Kidney (tissue), 14 donors: ENCODE data around the gene ZSWIM4. TPM values are rescaled to one million over a fixed set of nuclear protein-coding genes. Genes with fewer than 3 reads are reported as not detected.
A peak's percentile ranks its signal among the peaks of the same experiment; 100 is the strongest.

ENCODE experiments used
- DNase-seq, 5 donors: peaks; one replicate each; pipeline ENCODE4 v3.0.0-alpha.2; 2013 to 2020
- FAIRE-seq: peaks from 2 replicates; lab custom pipeline; 2012; peaks lifted over from hg19 to GRCh38; lab: Jason Lieb, UNC
- H3K27ac ChIP-seq, 2 donors: one replicate each; pipeline ENCODE4 v1.7.0; 2013; ENCODE audit warnings: low read depth in 2 of 2, low read length in 2 of 2, inconsistent platforms in 1 of 2
- H3K27me3 ChIP-seq: one replicate; pipeline ENCODE4 v1.7.1; 2013; ENCODE audit warnings: low read length, inconsistent platforms; ENCODE audit not compliant: control insufficient read depth, insufficient read depth
- H3K36me3 ChIP-seq, 3 donors: one replicate each; pipeline versions ENCODE4 v1.7.0 to v1.7.1; 2013; ENCODE audit warnings: low read length in 3 of 3, control low read depth in 1 of 3, inconsistent platforms in 1 of 3; ENCODE audit not compliant: insufficient read depth in 3 of 3, control insufficient read depth in 2 of 3
- H3K4me1 ChIP-seq, 3 donors: one replicate each; pipeline versions ENCODE4 v1.7.0 to v1.7.1; 2013; ENCODE audit warnings: low read length in 3 of 3, inconsistent platforms in 1 of 3, low read depth in 1 of 3; ENCODE audit not compliant: control insufficient read depth in 2 of 3, insufficient read depth in 2 of 3
- H3K4me3 ChIP-seq, 3 donors: one replicate each; pipeline versions ENCODE4 v1.7.0 to v1.8.1; 2013; ENCODE audit warnings: low read length in 3 of 3, control low read depth in 1 of 3, inconsistent platforms in 1 of 3
- H3K9ac ChIP-seq, 3 donors: one replicate each; pipeline versions ENCODE4 v1.7.0 to v1.7.1; 2013; ENCODE audit warnings: low read length in 3 of 3, control low read depth in 1 of 3, inconsistent platforms in 1 of 3
- H3K9me3 ChIP-seq, 3 donors: one replicate each; pipeline versions ENCODE4 v1.7.0 to v1.7.1; 2013; ENCODE audit warnings: low read length in 3 of 3, control low read depth in 1 of 3, inconsistent platforms in 1 of 3; ENCODE audit not compliant: control insufficient read depth in 2 of 3, insufficient read depth in 1 of 3
- CTCF ChIP-seq: IDR thresholded peaks from 3 replicates; pipeline ENCODE4 v1.5.1; 2012; ENCODE audit warnings: mild to moderate bottlenecking, moderate library complexity, borderline replicate concordance; ENCODE audit not compliant: insufficient read depth; ENCODE audit errors: extremely low read depth
- intact Hi-C: fragments of 100-400 bp; cut with DNase I; formaldehyde crosslinking; loops from one replicate; pipeline ENCODE4 v1.11.1; 2022
- polyA plus RNA-seq: library from polyadenylated mRNA; stranded (reverse); fragments of 350-450 nt; fragmentation: Illumina TruSeq; extraction: RNeasy Lipid Tissue Mini Kit (QIAGEN cat#74804); gene quantifications from one replicate; pipeline ENCODE4 v1.2.3, GENCODE V29; 2014; ENCODE audit warnings: low read depth, low replicate concordance; ENCODE audit not compliant: insufficient read depth
- total RNA-seq: library from RNA; stranded (reverse); fragmentation: NEBNext Ultra II Directional; extraction: Animal tissue kit (Norgen Biotek cat#: 25700); gene quantifications from one replicate; pipeline ENCODE4 v1.2.1, GENCODE V29; 2021
- donor health status: control.
- donor health status: control.
- donor health status: control.
- donor health status: control.
- donor health status: control.
- donor health status: DM: yes; HTN: yes; CAD: no.
- donor health status: Normal renal cell carcinoma (clear cell type).

The ZSWIM4 gene
- total and polyA plus RNA-seq, 2 donors from 2014 or later, result 1.4 to 13.7 TPM

DNA sequence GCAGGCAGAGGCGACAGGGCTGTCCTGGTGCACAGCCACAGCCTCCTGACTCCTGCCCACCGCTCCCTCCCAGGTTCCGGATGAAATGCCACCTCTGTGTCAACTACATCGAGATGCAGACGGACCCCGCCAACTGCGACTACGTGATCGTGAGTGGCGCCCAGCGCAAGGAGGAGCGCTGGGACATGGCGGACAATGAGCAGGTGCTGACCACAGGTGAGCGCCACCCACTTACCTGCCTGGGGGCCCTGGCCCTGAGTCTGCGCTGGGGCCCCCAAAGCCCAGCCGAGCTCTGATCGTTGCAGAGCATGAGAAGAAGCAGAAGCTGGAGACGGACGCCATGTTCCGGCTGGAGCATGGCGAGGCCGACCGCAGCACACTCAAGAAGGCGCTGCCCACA, 36.4 kb upstream of the ZSWIM4 start:
- Histone ChIP-seq H3K4me1 (peaks cover 0 to under 1% (median 0%) of the 10 kb centered on the region in 3 donors), H3K4me3 (no peak overlapping the region), H3K27me3 (no peaks in the 10 kb centered on the region), H3K9me3 (no peaks in the 10 kb centered on the region), H3K27ac (no peak overlapping the region), H3K9ac (no peak overlapping the region), H3K36me3 (peaks cover 8 to 45% (median 29%) of the 10 kb centered on the region in 3 donors)
- FAIRE-seq, result no peak
- intact Hi-C loops, result no loop called here
- no peak for DNase-seq
- no peak for TF ChIP-seq CTCF

DNA sequence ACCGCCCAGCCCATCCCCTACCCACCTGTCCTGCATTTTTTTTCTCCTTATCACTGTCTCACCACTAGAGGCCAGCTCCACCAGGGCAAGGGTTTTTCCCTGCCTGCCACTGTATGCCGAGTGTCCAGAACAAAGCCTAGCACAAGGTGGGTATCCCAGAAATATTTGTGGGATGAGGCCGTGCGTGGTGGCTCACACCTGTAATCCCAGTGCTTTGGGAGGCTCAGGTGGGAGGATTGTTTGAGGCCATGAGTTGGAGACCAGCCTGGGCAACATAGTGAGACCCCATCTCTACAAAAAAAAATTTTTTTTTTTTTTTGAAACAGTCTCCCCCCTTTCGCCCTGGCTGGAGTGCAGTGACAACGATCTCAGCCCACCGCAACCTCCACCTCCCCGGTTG, 33.8 kb upstream of the ZSWIM4 start:
- intact Hi-C loops, result no loop called here
- DNase-seq, result peak in 1 of 5 donors; percentile 24
- H3K36me3 ChIP-seq, result peaks cover 2 to 25% (median 17%) of the 10 kb centered on the region in 3 donors
- TF ChIP-seq CTCF, result no peak
- peaks cover 0 to 9% (median 8%) of the 10 kb centered on the region in 3 donors for H3K4me1 ChIP-seq
- H3K9me3 ChIP-seq, result no peaks in the 10 kb centered on the region
- no peaks in the 10 kb centered on the region for H3K27me3 ChIP-seq
- FAIRE-seq, result no peak
- H3K27ac ChIP-seq, result no peak overlapping the region
- no peak overlapping the region for H3K4me3 ChIP-seq
- H3K9ac ChIP-seq, result no peak overlapping the region

DNA sequence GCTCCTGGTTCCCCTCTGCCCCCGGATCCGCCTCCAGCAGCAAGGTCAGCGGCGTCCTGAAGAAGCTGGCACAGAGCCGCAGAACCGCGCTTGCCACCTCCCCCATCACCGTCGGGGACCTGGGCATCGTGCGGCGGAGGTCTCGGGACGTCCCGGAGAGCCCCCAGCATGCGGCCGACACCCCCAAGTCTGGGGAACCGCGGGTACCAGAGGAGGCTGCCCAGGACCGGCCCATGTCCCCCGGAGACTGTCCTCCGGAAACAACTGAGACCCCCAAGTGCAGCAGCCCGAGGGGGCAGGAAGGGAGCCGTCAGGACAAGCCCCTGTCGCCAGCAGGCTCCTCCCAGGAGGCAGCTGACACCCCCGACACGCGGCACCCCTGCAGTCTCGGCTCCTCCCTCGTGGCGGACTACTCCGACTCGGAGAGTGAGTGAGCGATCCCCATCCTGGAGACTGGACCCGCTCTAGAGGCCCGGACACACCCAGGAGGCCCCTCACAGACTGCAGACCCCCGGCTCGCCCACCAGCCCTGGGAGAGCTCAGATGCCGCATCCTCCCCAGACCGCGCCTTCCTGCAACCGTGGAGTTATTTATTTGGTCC, 32.5 kb upstream of the ZSWIM4 start:
- Histone ChIP-seq H3K4me1 (peaks cover 0 to 9% (median 8%) of the 10 kb centered on the region in 3 donors), H3K9me3 (no peaks in the 10 kb centered on the region), H3K27me3 (no peaks in the 10 kb centered on the region), H3K27ac (no peak overlapping the region), H3K9ac (no peak overlapping the region), H3K4me3 (no peak overlapping the region), H3K36me3 (peaks cover 2 to 15% (median 15%) of the 10 kb centered on the region in 3 donors)
- FAIRE-seq (no peak), DNase-seq (peak in 1 of 5 donors; percentile 62)
- TF ChIP-seq CTCF, result no peak
- intact Hi-C loops, result no loop called here
